GM12891 (cell line): ENCODE results near the gene NUTM2E.
"Not testable (repeated sequence)": the region's sequence is repeated elsewhere in the genome, so short reads cannot be mapped to it uniquely, and the experiment has no call there.

Source experiments
- POLR2A ChIP-seq: IDR thresholded peaks from 2 replicates; pipeline ENCODE4 v1.6.1; 2011; ENCODE audit warnings: low read depth, low read length, control low read depth
- POLR2AphosphoS5 ChIP-seq: IDR thresholded peaks from 2 replicates; pipeline ENCODE4 v1.6.1; 2011; ENCODE audit warnings: low read depth, low read length, control low read depth
- POU2F2 ChIP-seq: IDR thresholded peaks from 2 replicates; pipeline ENCODE4 v1.6.1; 2011; ENCODE audit warnings: low read depth, mild to moderate bottlenecking, control low read depth, low read length, moderate library complexity
- SPI1 ChIP-seq: IDR thresholded peaks from 2 replicates; pipeline ENCODE4 v1.6.1; 2011; ENCODE audit warnings: low read depth, low read length, control low read depth

- not testable (repeated sequence) for TF ChIP-seq POLR2AphosphoS5, POLR2A, POU2F2, SPI1
These were observed 35.7 kb downstream of the NUTM2E start for GRCh38 chr10:79862269-79862668.
